Right lobe of liver (tissue), 4 donors: Measurements from ENCODE around the gene DUOX2.

ENCODE experiments used
- POLR2A ChIP-seq: fragments of 450-650 bp; IDR thresholded peaks from one replicate; pipeline ENCODE4 v1.6.1; 2017; ENCODE audit warnings: antibody characterized with exemption, mild to moderate bottlenecking
- TF ChIP-seq, protein P1 (sequence below), 4 donors: fragments of 200-600 bp in 3 of 4; fragments of 450-650 bp in 1 of 4; IDR thresholded peaks; one replicate each; pipeline versions ENCODE4 v1.5.1 to v1.8.0; 2016 to 2022; ENCODE audit warnings: antibody characterized with exemption in 4 of 4, mild to moderate bottlenecking in 2 of 4
- donor health status: DM: no; HTN: no; CAD: no.
- donor health status: DM: no; HTN: no; CAD: no.
- donor health status: DM: no; HTN: yes; CAD: no.

DNA sequence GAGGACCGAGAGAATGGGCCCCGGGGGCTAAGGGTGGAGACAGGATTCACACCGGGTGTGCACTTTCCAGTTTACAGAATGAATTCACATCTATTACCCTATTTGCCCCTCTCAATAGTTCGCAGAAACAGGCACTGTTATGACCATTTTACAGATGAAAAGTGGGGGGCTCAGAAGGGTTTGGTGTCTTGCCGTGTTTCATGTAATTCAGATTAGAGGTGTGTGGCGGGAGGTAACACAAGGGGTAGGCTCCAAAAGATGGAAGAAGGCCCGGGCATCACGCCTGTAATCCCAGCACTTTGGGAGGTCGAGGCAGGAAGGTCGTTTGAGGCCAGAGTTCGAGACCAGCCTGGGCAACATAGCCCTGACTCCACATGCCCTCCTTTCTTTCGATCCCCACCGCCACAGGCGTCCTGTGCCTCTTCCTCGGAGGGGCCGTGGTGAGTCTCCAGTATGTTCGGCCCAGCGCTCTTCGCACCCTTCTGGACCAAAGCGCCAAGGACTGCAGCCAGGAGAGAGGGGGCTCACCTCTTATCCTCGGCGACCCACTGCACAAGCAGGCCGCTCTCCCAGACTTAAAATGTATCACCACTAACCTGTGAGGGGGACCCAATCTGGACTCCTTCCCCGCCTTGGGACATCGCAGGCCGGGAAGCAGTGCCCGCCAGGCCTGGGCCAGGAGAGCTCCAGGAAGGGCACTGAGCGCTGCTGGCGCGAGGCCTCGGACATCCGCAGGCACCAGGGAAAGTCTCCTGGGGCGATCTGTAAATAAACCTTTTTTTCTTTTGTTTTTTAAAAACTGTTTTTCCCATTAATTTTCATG is 3.5 kb upstream of the DUOX2 start:
- TF ChIP-seq POLR2A = no peak
- TF ChIP-seq, protein P1, sequence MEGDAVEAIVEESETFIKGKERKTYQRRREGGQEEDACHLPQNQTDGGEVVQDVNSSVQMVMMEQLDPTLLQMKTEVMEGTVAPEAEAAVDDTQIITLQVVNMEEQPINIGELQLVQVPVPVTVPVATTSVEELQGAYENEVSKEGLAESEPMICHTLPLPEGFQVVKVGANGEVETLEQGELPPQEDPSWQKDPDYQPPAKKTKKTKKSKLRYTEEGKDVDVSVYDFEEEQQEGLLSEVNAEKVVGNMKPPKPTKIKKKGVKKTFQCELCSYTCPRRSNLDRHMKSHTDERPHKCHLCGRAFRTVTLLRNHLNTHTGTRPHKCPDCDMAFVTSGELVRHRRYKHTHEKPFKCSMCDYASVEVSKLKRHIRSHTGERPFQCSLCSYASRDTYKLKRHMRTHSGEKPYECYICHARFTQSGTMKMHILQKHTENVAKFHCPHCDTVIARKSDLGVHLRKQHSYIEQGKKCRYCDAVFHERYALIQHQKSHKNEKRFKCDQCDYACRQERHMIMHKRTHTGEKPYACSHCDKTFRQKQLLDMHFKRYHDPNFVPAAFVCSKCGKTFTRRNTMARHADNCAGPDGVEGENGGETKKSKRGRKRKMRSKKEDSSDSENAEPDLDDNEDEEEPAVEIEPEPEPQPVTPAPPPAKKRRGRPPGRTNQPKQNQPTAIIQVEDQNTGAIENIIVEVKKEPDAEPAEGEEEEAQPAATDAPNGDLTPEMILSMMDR (IDR thresholded peaks at IDR 0.05) = no peak
